GM12873 (cell line): ENCODE measurements around the gene EREG.

ENCODE experiments used
- TF ChIP-seq, protein P1 (sequence below): IDR thresholded peaks from 2 replicates; pipeline ENCODE4 v1.5.1; 2012; ENCODE audit warnings: low read depth, mild to moderate bottlenecking, moderate library complexity, low read length, control low read depth; ENCODE audit not compliant: insufficient read depth; ENCODE audit errors: missing control alignments

The EREG gene

DNA sequence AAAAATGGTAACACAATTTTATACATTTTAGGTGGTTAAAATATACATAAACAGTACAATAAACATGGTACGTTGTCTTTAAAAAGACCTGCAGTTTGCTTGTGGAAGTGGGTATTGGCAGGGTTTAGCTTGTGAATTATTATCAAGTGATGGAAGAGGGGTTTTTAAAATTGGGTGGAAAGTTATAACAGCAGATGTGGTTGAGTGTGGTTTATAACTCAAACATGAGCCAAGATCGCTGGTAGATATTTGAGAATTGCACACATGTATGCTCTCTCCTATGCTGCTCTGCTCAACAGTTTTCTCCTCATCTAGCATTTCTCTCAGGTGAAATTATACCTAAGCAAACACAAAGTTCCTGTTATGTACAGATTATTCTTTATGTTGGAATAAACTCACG is 42.6 kb upstream of the EREG start:
- TF ChIP-seq, protein P1, sequence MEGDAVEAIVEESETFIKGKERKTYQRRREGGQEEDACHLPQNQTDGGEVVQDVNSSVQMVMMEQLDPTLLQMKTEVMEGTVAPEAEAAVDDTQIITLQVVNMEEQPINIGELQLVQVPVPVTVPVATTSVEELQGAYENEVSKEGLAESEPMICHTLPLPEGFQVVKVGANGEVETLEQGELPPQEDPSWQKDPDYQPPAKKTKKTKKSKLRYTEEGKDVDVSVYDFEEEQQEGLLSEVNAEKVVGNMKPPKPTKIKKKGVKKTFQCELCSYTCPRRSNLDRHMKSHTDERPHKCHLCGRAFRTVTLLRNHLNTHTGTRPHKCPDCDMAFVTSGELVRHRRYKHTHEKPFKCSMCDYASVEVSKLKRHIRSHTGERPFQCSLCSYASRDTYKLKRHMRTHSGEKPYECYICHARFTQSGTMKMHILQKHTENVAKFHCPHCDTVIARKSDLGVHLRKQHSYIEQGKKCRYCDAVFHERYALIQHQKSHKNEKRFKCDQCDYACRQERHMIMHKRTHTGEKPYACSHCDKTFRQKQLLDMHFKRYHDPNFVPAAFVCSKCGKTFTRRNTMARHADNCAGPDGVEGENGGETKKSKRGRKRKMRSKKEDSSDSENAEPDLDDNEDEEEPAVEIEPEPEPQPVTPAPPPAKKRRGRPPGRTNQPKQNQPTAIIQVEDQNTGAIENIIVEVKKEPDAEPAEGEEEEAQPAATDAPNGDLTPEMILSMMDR, result no peak

DNA sequence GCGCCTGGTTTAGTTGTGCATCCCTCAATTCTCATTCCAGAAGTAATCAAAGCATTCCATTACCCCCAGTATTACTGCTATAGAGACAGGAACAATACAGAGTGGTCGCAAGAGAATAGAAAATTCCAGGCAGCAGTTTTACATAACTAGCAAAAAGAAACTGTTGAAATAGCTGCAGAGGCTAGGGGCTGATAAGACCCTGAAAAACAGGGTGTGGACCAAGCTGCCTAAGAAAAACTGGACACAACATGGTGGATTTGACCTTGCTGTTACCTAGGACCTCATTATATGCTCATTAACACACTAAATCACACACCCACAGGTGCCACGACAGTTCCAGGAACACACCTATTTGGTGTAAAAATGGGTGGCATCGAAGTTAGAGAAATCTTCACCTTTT is 41.3 kb upstream of the EREG start:
- TF ChIP-seq, protein P1, result no peak

DNA sequence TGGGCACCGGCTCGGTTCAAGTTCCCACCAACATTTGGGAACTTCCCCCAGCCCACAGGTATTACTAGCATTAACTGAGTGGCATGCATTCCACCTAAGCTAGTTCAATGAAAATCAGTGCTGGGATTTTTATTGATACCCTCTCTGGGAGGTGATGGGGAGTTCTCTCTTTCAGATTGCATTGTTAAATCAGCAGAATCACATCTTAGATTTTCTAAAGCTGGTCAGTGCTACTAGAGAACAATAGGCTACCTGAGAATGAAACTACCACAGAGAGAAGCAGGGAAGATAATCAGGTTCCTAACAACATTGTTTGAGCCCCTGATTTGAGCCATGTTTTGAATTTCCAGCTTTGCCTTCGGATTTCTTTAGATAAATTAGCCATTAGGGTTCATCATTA is 40.7 kb upstream of the EREG start:
- TF ChIP-seq, protein P1, result no peak

DNA sequence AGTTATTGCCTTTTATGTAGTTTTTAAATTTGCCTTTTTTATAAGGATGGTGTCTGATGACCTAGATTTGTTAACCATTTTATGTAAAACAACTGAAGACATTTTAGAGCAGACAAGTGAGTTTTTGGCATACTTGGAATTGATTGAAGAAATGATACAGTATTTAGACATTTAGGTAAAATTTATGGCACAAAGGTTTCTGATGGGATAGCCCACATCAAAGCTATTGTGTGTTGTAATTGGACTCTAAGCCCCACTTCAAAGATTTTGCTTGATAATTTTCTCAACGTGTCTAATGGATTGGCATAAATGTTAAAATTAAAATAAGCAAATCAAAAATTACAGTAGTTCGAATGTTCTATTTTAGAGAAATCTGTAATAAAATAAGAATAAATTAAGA is 39.1 kb upstream of the EREG start:
- TF ChIP-seq, protein P1, result no peak

DNA sequence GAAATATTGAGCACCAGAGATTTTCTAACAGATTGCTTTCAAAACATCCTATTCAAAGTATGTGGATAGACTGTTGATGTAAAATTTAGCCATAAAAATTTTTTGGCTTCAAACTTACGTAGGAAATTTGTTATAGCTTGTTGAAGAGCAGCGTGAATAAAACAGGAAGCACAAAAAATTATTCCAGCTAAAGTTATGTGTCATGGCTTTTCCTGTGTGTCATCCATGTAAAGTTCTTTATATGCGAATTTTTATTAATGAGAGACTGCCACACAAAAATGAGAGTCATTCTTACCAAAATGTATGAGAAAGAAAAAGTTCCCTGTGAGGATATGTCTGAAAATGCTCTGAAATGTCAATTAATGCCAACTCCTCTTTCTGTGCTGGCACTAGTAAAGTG is 37.2 kb upstream of the EREG start:
- TF ChIP-seq, protein P1, result no peak

DNA sequence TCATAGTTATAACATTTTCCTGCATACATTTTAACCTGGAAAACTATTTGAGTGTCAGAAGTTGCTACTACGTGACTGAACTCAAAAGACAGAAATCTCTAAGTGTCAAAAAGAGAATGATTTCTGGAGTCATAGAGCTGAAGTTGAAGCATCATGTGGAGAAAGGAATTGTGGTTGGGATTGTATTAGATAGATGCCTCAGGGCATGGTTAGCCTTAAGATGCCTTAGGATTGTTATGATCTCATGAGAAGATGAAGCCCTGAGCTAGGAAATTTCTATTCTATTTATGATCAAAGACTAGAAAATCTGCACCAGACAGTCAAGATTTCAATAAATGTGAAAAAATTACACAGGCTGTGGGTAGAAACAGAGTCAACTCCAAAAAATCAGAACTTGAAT is 36.4 kb upstream of the EREG start:
- TF ChIP-seq, protein P1, result no peak

DNA sequence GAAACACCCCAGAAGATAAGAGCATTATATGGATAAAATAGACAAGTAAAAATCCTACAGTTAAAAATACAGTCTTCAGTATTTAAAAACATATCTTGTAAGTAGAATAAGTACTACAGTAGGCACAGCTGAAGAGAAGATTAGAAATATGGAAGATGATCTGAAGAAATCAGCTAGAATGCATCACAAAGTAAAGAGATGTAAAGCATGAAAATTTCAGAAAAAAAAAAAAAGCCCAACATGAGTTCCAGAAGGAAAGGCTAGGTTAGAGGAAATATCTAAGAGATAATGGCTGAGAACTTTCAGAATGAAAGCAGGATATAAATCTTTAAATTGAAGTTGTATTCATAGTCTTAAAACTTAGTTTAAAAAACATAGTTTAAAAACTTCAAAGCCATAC is 35.6 kb upstream of the EREG start:
- TF ChIP-seq, protein P1, result no peak

DNA sequence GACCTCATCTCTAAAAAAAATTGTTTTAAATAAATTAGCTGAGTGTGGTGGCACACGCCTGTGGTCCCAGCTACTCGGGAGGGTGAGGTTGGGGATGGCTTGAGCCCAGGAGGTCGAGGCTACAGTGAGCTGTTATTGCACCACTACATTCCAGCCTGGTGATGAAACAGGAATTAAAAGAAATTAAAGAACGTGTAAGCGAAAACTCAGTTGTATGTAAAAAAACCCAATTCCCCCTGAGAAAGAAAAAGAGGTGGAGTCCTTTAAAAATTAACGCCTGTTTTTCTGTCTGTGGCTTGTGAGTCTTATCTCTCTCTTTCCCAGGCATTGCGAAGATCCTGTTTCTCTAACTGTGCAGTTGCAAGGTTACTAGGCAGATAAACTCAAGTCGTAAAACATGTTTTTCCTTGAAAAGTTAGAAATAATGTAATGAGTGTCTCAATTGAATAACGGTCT is 34.6 kb upstream of the EREG start:
- TF ChIP-seq, protein P1, result no peak
